GM13976 (cell line): ENCODE measurements around the gene ARMH1.

Experiments used
- DNase-seq: peaks from one replicate; pipeline ENCODE4 v3.0.0; 2012; ENCODE audit warnings: low spot score
- CTCF ChIP-seq: IDR thresholded peaks from 2 replicates; pipeline ENCODE4 v1.5.1; 2012; ENCODE audit warnings: borderline replicate concordance, mild to moderate bottlenecking; ENCODE audit not compliant: insufficient read depth; ENCODE audit errors: extremely low read depth, missing control alignments, control extremely low read depth
- in situ Hi-C: fragments of 300-500 bp; cut with MboI; formaldehyde crosslinking; loops from one replicate; pipeline ENCODE4 v1.12.0; 2022; ENCODE audit warnings: low sequenced_read_pairs, mixed read lengths, inconsistent platforms; ENCODE audit not compliant: unreplicated experiment

The ARMH1 gene

GRCh38 chr1:44645476-44646244, 28.9 kb upstream of the ARMH1 start:
- in situ Hi-C loops = no loop called here
- no peak for TF ChIP-seq CTCF
- DNase-seq = no peak

GRCh38 chr1:44646261-44647110, 28.0 kb upstream of the ARMH1 start:
- in situ Hi-C loops = no loop called here
- no peak for TF ChIP-seq CTCF
- no peak for DNase-seq

- no peak for DNase-seq
- in situ Hi-C loops = no loop called here
- TF ChIP-seq CTCF = no peak
Measured at GRCh38 chr1:44647896-44648295, 26.6 kb upstream of the ARMH1 start.

- TF ChIP-seq CTCF = no peak
- in situ Hi-C loops = no loop called here
- no peak for DNase-seq
Measured at GRCh38 chr1:44648529-44649250, 25.8 kb upstream of the ARMH1 start.

GRCh38 chr1:44649788-44650158, 24.7 kb upstream of the ARMH1 start:
- in situ Hi-C loops = no loop called here
- no peak for TF ChIP-seq CTCF
- DNase-seq = no peak

GRCh38 chr1:44650159-44650831, 24.2 kb upstream of the ARMH1 start:
- in situ Hi-C loops = no loop called here
- no peak for DNase-seq

More at GRCh38 chr1:44650159-44650831, 24.2 kb upstream of the ARMH1 start:
- no peak for TF ChIP-seq CTCF
